Mesothelial cell of epicardium (in vitro differentiated cells): ENCODE results near the gene ERCC2. TPM values are rescaled to one million over a fixed set of nuclear protein-coding genes. Genes with fewer than 3 reads are reported as not detected.

Source experiments
- DNase-seq, 2 experiments: peaks; one replicate each; pipeline ENCODE4 v3.0.0; 2021; ENCODE audit warnings: low spot score in 2 of 2; ENCODE audit not compliant: unreplicated experiment in 2 of 2
- H3K27ac Mint-ChIP-seq: 2 replicates; pipeline ENCODE4 v1.8.0; 2021; ENCODE audit warnings: mixed read lengths
- H3K27me3 Mint-ChIP-seq: 2 replicates; pipeline ENCODE4 v1.8.0; 2021; ENCODE audit warnings: low read depth, mixed read lengths
- H3K36me3 Mint-ChIP-seq: 2 replicates; pipeline ENCODE4 v1.8.0; 2021; ENCODE audit warnings: mixed read lengths
- H3K4me1 Mint-ChIP-seq: 2 replicates; pipeline ENCODE4 v1.8.0; 2021; ENCODE audit warnings: mixed read lengths
- H3K4me3 Mint-ChIP-seq: 2 replicates; pipeline ENCODE4 v1.8.0; 2021; ENCODE audit warnings: mild to moderate bottlenecking, moderate library complexity, mixed read lengths
- H3K9me3 Mint-ChIP-seq: 2 replicates; pipeline ENCODE4 v1.8.0; 2021; ENCODE audit warnings: mixed read lengths
- CTCF ChIP-seq: fragments of 200-600 bp; sonication (generic); IDR thresholded peaks from one replicate; pipeline ENCODE4 v1.5.0; 2021; ENCODE audit warnings: antibody characterized with exemption; ENCODE audit not compliant: unreplicated experiment
- total RNA-seq: library from RNA; stranded (reverse); gene quantifications from 3 replicates; pipeline ENCODE4 v1.2.1, GENCODE V29; 2021

ERCC2 gene
- total RNA-seq, 1 donor from 2014 or later, result 62.7 TPM

DNA sequence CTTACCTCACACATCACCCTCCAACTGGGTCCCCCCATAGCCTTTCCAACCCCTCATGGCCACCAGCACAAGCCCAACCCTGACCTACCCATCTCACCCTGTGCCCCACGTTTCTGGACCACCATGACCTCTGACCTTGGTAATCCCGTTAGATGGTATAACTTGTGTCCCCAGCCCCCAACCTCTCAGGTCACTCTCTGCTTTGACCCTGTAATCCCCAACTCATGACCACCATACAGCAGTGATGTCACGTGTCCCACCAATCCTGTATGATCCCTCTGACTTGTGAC, 21.3 kb downstream of the ERCC2 start:
- no peak overlapping the region for H3K27ac Mint-ChIP-seq
- peaks cover 3% of the 10 kb centered on the region for H3K4me1 Mint-ChIP-seq
- H3K36me3 Mint-ChIP-seq, result peaks cover 15% of the 10 kb centered on the region
- no peak overlapping the region for H3K4me3 Mint-ChIP-seq
- H3K9me3 Mint-ChIP-seq, result no peaks in the 10 kb centered on the region
- no peak for TF ChIP-seq CTCF
- DNase-seq, result no peak
- peaks cover 17% of the 10 kb centered on the region for H3K27me3 Mint-ChIP-seq

- no peak overlapping the region for H3K4me3 Mint-ChIP-seq
- no peak overlapping the region for H3K27ac Mint-ChIP-seq
- H3K36me3 Mint-ChIP-seq, result peaks cover 14% of the 10 kb centered on the region
- TF ChIP-seq CTCF, result no peak
- H3K9me3 Mint-ChIP-seq, result no peaks in the 10 kb centered on the region
- DNase-seq, result no peak
- H3K27me3 Mint-ChIP-seq, result peaks cover 19% of the 10 kb centered on the region
- peaks cover 3% of the 10 kb centered on the region for H3K4me1 Mint-ChIP-seq
Measured at GRCh38 chr19:45348367-45349125, 21.8 kb downstream of the ERCC2 start.

- no peak overlapping the region for H3K4me3 Mint-ChIP-seq
- H3K4me1 Mint-ChIP-seq, result peaks cover 3% of the 10 kb centered on the region
- H3K9me3 Mint-ChIP-seq, result no peaks in the 10 kb centered on the region
- TF ChIP-seq CTCF, result no peak
- H3K27me3 Mint-ChIP-seq, result peaks cover 20% of the 10 kb centered on the region
- H3K36me3 Mint-ChIP-seq, result peaks cover 10% of the 10 kb centered on the region
- DNase-seq, result no peak
- H3K27ac Mint-ChIP-seq, result no peak overlapping the region
Measured at GRCh38 chr19:45347570-45348366, 22.6 kb downstream of the ERCC2 start.

DNA sequence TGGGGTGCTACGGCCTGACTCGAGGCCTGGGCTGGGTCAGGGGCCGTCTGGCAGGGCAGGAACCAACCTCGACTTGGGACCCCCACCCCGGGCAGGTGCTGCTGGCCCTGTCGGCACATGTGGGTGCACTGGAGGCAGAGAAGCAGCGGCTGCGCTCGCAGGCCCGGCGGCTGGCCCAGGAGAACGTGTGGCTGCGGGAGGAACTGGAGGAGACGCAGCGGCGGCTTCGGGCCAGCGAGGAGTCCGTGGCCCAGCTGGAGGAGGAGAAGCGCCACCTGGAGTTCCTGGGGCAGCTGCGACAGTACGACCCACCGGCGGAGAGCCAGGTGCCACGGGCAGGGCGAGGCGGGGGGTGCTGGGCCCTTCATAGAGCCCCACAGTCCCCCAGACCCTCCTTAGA, 23.9 kb downstream of the ERCC2 start:
- Mint-ChIP-seq H3K4me3 (no peak overlapping the region), H3K27me3 (peaks cover 20% of the 10 kb centered on the region)
- DNase-seq, result no peak

GRCh38 chr19:45345506-45345860, 24.9 kb downstream of the ERCC2 start:
- H3K4me1 Mint-ChIP-seq, result peaks cover 3% of the 10 kb centered on the region
- no peaks in the 10 kb centered on the region for H3K9me3 Mint-ChIP-seq
- no peak for DNase-seq
- no peak for TF ChIP-seq CTCF
- peaks cover 20% of the 10 kb centered on the region for H3K27me3 Mint-ChIP-seq
- no peak overlapping the region for H3K4me3 Mint-ChIP-seq
- peaks cover 8% of the 10 kb centered on the region for H3K36me3 Mint-ChIP-seq
- H3K27ac Mint-ChIP-seq, result no peak overlapping the region

More for the DNA sequence above, 23.9 kb downstream of the ERCC2 start:
- Mint-ChIP-seq H3K9me3 (no peaks in the 10 kb centered on the region), H3K27ac (no peak overlapping the region), H3K4me1 (peaks cover 3% of the 10 kb centered on the region), H3K36me3 (peaks cover 10% of the 10 kb centered on the region)
- no peak for TF ChIP-seq CTCF
